Measurements from ENCODE around the gene RAPSN. TPM values are rescaled to one million over a fixed set of nuclear protein-coding genes. Genes with fewer than 3 reads are reported as not detected.
A peak's percentile ranks its signal among the peaks of the same experiment; 100 is the strongest.

RAPSN gene
- total RNA-seq, 1 donor from 2014 or later = not detected

DNA sequence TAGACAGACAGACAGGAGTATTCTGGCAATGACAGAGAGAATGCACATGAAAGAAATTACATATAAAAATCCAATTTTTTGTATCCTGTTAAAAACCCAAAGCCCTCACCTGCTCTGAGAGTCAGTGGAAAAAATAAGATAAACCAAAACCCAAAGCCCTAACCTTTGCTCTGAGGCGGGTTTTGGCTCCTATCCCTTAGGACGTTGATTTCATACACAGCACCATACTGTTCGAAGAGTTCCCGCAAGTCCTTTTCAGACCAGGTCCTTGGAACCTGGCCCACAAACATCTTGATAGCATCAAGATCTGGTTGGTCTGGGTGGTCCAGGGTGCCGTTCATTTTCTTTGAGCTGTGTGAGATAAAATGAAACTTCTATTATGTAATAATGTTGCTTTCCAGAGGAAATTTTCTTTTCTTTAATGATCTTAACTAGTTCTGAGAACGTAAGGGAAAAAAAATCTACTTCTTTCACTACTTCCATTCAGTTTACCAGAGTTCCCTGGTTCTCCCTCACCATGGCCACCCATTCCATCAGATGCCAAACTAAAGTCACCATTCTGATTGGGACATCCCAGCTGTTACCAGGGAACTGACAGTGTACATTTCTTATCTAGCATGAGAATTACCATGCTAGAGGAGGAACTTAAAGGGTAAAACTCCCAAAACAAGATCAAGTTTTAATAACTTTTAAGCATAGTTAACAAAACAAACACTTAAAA lies 39.9 kb upstream of the RAPSN start:
- Histone ChIP-seq H3K4me3 (no peak overlapping the region), H3K9ac (no peak overlapping the region), H3K79me2 (ENCODE audit: low read depth) (peaks cover 74% of the 10 kb centered on the region), H3K4me1 (no peaks in the 10 kb centered on the region), H3K4me2 (no peak overlapping the region), H2AFZ (replicated peaks) (no peak overlapping the region), H3K27me3 (no peaks in the 10 kb centered on the region), H3F3A (ENCODE audit: low read depth) (peaks cover 12% of the 10 kb centered on the region), H3K27ac (peak overlapping the region; percentile 1), H4K20me1 (ENCODE audit: low read depth) (peaks cover 57% of the 10 kb centered on the region), H3K36me3 (peaks cover 32% of the 10 kb centered on the region), H3K9me3 (ENCODE audit: low read depth) (no peaks in the 10 kb centered on the region)
- Mint-ChIP-seq H3K27me3 (ENCODE audit: insufficient read depth, low read depth) (no peaks in the 10 kb centered on the region), H3K36me3 (peaks cover 27% of the 10 kb centered on the region), H3K9me3 (no peaks in the 10 kb centered on the region), H3K4me3 (no peak overlapping the region), H3K27ac (no peak overlapping the region), H3K4me1 (no peaks in the 10 kb centered on the region)
- no peak for TF ChIP-seq EZH2 (IDR thresholded peaks at IDR 0.05)
- TF ChIP-seq, protein P1, sequence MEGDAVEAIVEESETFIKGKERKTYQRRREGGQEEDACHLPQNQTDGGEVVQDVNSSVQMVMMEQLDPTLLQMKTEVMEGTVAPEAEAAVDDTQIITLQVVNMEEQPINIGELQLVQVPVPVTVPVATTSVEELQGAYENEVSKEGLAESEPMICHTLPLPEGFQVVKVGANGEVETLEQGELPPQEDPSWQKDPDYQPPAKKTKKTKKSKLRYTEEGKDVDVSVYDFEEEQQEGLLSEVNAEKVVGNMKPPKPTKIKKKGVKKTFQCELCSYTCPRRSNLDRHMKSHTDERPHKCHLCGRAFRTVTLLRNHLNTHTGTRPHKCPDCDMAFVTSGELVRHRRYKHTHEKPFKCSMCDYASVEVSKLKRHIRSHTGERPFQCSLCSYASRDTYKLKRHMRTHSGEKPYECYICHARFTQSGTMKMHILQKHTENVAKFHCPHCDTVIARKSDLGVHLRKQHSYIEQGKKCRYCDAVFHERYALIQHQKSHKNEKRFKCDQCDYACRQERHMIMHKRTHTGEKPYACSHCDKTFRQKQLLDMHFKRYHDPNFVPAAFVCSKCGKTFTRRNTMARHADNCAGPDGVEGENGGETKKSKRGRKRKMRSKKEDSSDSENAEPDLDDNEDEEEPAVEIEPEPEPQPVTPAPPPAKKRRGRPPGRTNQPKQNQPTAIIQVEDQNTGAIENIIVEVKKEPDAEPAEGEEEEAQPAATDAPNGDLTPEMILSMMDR (IDR thresholded peaks at IDR 0.05) = no peak
- no peak for TF ChIP-seq EZH2phosphoT487 (IDR thresholded peaks at IDR 0.05)
- DNase-seq (ENCODE audit: low spot score) = no peak

DNA sequence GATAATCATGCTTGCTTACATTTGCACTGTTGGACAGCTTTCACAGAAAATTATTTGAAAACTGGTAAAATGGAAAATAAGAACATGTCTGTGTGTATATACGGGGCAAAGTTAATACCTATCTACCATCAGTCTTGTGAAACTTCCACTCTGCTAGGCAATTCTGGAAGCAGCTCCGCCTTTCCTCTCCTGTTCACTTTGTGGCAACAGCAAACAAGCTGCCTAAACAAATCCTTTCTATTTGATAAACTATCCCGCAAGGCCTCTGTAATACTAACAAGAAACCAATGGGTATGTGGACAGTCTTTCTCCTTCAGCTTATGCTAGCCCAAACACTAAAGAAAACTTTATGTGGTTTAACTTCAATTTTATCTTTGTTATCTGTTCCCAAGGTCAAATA lies 39.2 kb upstream of the RAPSN start:
- no peaks in the 10 kb centered on the region for H3K4me1 Mint-ChIP-seq
- no peak overlapping the region for H3K27ac Mint-ChIP-seq
- no peak overlapping the region for H3K4me3 ChIP-seq
- no peaks in the 10 kb centered on the region for H3K9me3 ChIP-seq (ENCODE audit: low read depth)
- no peak for TF ChIP-seq EZH2phosphoT487 (IDR thresholded peaks at IDR 0.05)
- TF ChIP-seq, protein P1 (IDR thresholded peaks at IDR 0.05) = no peak
- no peak for TF ChIP-seq EZH2 (IDR thresholded peaks at IDR 0.05)
- peaks cover 71% of the 10 kb centered on the region for H3K79me2 ChIP-seq (ENCODE audit: low read depth)
- H3K27me3 Mint-ChIP-seq (ENCODE audit: insufficient read depth, low read depth) = no peaks in the 10 kb centered on the region
- H3F3A ChIP-seq (ENCODE audit: low read depth) = peaks cover 12% of the 10 kb centered on the region
- no peak overlapping the region for H3K27ac ChIP-seq
- peaks cover 30% of the 10 kb centered on the region for H3K36me3 Mint-ChIP-seq
- peaks cover 35% of the 10 kb centered on the region for H3K36me3 ChIP-seq
- H3K9ac ChIP-seq = no peak overlapping the region
- H3K4me1 ChIP-seq = no peaks in the 10 kb centered on the region
- no peak overlapping the region for H3K4me3 Mint-ChIP-seq
- no peaks in the 10 kb centered on the region for H3K9me3 Mint-ChIP-seq
- H3K27me3 ChIP-seq = no peaks in the 10 kb centered on the region
- H4K20me1 ChIP-seq (ENCODE audit: low read depth) = peaks cover 52% of the 10 kb centered on the region
- no peak overlapping the region for H3K4me2 ChIP-seq
- no peak overlapping the region for H2AFZ ChIP-seq (replicated peaks)
- no peak for DNase-seq (ENCODE audit: low spot score)

DNA sequence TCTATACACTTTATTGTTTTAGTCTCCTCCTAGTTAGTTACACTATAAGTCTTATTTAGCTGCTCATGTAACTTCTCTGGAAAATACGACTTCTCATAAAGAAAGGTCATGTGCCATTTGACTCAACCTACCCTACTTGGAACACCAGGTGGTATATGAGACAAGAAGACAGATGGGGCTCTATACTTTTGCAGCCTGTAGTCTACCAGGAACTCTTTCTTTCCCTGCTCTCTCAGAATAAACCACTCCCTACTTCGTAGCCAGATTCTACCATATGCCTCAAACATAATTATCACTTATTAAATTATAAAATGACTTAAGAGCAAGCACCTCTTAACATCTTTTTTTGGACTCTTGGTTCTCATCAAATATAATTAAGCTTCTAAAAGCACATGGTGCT lies 38.5 kb upstream of the RAPSN start:
- Histone ChIP-seq H3K27ac (no peak overlapping the region), H4K20me1 (ENCODE audit: low read depth) (peaks cover 45% of the 10 kb centered on the region), H3K4me3 (no peak overlapping the region), H3K27me3 (no peaks in the 10 kb centered on the region), H3K79me2 (ENCODE audit: low read depth) (peaks cover 65% of the 10 kb centered on the region), H3K9me3 (ENCODE audit: low read depth) (no peaks in the 10 kb centered on the region), H3K4me2 (no peak overlapping the region), H2AFZ (replicated peaks) (no peak overlapping the region), H3K4me1 (no peaks in the 10 kb centered on the region), H3K9ac (no peak overlapping the region), H3K36me3 (peaks cover 40% of the 10 kb centered on the region), H3F3A (ENCODE audit: low read depth) (peaks cover 12% of the 10 kb centered on the region)
- no peak for DNase-seq (ENCODE audit: low spot score)
- peaks cover 30% of the 10 kb centered on the region for H3K36me3 Mint-ChIP-seq
- no peaks in the 10 kb centered on the region for H3K27me3 Mint-ChIP-seq (ENCODE audit: insufficient read depth, low read depth)
- TF ChIP-seq EZH2phosphoT487 (IDR thresholded peaks at IDR 0.05) = no peak
- TF ChIP-seq EZH2 (IDR thresholded peaks at IDR 0.05) = no peak
- H3K27ac Mint-ChIP-seq = no peak overlapping the region
- H3K4me3 Mint-ChIP-seq = no peak overlapping the region
- no peaks in the 10 kb centered on the region for H3K9me3 Mint-ChIP-seq
- H3K4me1 Mint-ChIP-seq = no peaks in the 10 kb centered on the region

DNA sequence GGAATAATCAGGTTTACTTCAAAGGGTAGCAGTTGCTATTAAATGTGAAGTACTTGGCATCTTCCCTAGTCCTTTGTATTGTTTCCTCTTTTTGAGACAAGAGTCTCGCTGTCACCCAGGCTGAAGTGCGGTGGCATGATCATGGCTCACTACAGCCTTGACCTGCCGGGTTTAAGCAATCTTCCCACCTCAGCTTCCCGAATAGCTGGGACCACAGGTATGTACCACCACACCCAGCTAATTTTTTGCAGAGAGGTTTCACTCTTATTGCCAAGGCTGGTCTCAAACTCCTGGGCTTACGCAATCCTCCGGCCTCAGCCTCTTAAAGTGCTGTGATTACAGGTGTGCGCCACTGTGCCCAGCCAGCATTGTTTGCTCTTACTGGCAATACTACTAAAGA lies 36.2 kb upstream of the RAPSN start:
- Histone ChIP-seq H3K4me3 (no peak overlapping the region), H3K4me2 (no peak overlapping the region), H3K9me3 (ENCODE audit: low read depth) (no peaks in the 10 kb centered on the region), H3K79me2 (ENCODE audit: low read depth) (peaks cover 57% of the 10 kb centered on the region), H4K20me1 (ENCODE audit: low read depth) (peaks cover 31% of the 10 kb centered on the region), H3K27ac (no peak overlapping the region), H3K27me3 (no peaks in the 10 kb centered on the region), H3F3A (ENCODE audit: low read depth) (peaks cover 14% of the 10 kb centered on the region), H3K36me3 (peaks cover 44% of the 10 kb centered on the region), H3K9ac (no peak overlapping the region), H3K4me1 (no peaks in the 10 kb centered on the region), H2AFZ (replicated peaks) (no peak overlapping the region)
- H3K4me1 Mint-ChIP-seq = no peaks in the 10 kb centered on the region
- H3K27ac Mint-ChIP-seq = no peak overlapping the region
- no peak for DNase-seq (ENCODE audit: low spot score)
- H3K9me3 Mint-ChIP-seq = no peaks in the 10 kb centered on the region
- peaks cover 33% of the 10 kb centered on the region for H3K36me3 Mint-ChIP-seq
- TF ChIP-seq, protein P1 (IDR thresholded peaks at IDR 0.05) = no peak
- no peak for TF ChIP-seq EZH2phosphoT487 (IDR thresholded peaks at IDR 0.05)
- no peak for TF ChIP-seq EZH2 (IDR thresholded peaks at IDR 0.05)
- no peaks in the 10 kb centered on the region for H3K27me3 Mint-ChIP-seq (ENCODE audit: insufficient read depth, low read depth)
- H3K4me3 Mint-ChIP-seq = no peak overlapping the region

Measured in neural progenitor cell (in vitro differentiated cells).